ENCODE results near the gene DNAH12. TPM values are rescaled to one million over a fixed set of nuclear protein-coding genes. Genes with fewer than 3 reads are reported as not detected.
A peak's percentile ranks its signal among the peaks of the same experiment; 100 is the strongest.

Gene DNAH12
- total and polyA plus RNA-seq, 3 experiments from 2014 or later, result 0.09 to 0.13 TPM; not detected in 1

DNA sequence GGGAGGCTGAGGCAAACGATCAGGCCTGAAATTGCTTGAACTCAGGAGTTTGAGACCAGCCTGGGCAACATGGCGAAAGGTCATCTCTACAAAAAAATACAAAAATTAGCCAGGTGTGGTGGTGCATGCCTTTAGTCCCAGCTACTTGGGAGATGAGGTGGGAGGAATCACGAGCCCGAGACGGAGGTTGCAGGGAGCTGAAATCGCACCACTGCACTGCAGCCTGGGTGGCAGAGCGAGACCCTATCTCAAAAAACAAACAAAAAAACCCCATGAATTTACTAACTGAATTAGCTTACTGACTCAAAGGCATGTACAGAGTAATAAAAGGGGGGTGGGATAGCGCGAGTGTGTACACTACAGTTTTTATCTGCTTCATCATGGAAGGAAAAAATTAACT, 33.7 kb upstream of the DNAH12 start:
- ChIA-PET POLR2A (no interaction called here), CTCF (interaction anchor here (1.5 kb wide), 1 partner anchor 18 kb away, joined by 5 read pairs; no protein-coding TSS in a partner anchor)
- Histone ChIP-seq H3K27me3 (ENCODE audit: insufficient read depth, low read length, poor library complexity, severe bottlenecking) (no peaks in the 10 kb centered on the region), H3K9me3 (ENCODE audit: low read length) (no peaks in the 10 kb centered on the region), H3K27ac (ENCODE audit: low read depth, low read length) (no peak overlapping the region), H3K4me1 (ENCODE audit: insufficient read depth, low read length) (no peaks in the 10 kb centered on the region), H3K4me3 (ENCODE audit: low read length) (no peak overlapping the region), H3K36me3 (ENCODE audit: insufficient read depth, low read length) (peaks cover 10% of the 10 kb centered on the region)
- Mint-ChIP-seq H3K4me3 (no peak overlapping the region), H3K4me1 (peaks cover 12 to 27% (median 26%) of the 10 kb centered on the region in 3 donors), H3K36me3 (peaks cover 0 to 77% (median 14%) of the 10 kb centered on the region in 3 donors), H3K27me3 (no peaks in the 10 kb centered on the region), H3K9me3 (no peaks in the 10 kb centered on the region), H3K27ac (peak overlapping the region in 3 of 8 donors; percentile 13 to 51 (median 50))
- no peak for DNase-seq

DNA sequence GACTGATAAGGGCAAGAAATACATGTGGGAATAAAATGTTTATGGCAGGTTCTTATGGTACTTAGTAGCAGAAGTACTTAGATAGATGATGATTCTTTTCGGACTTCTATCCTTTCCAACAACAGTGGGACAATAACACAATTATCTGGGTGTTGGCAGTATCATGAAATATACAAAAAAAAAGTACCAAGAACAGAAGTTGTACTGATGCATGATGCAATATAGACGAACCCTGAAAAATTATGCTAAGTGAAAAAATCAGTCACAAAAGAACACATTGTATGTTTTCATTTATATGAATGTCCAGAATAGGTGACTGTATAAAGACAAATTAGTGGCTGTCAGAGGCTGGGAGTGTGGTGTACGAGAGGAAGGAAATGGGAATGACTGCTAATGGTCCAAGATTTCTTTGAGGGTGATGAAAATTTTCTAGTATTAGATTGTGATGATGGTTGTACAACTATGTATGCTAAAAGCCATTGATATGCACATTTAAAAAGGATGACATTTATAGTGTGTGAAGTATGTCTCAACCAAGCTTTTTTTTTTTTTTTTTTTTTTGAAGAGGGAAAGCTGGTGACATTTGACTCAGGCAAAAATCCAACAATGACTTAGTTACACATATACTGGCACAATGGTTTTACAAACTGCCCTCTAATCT, 32.0 kb upstream of the DNAH12 start:
- Mint-ChIP-seq H3K27ac (peak overlapping the region in 6 of 8 donors; percentile 2 to 78 (median 44)), H3K4me3 (no peak overlapping the region), H3K27me3 (no peaks in the 10 kb centered on the region), H3K36me3 (peaks cover 0 to 83% (median 20%) of the 10 kb centered on the region in 3 donors), H3K4me1 (peaks cover 10 to 33% (median 29%) of the 10 kb centered on the region in 3 donors), H3K9me3 (no peaks in the 10 kb centered on the region)
- H3K4me3 ChIP-seq (ENCODE audit: low read length), result no peak overlapping the region
- H3K4me1 ChIP-seq (ENCODE audit: insufficient read depth, low read length), result no peaks in the 10 kb centered on the region
- no peaks in the 10 kb centered on the region for H3K9me3 ChIP-seq (ENCODE audit: low read length)
- CTCF ChIA-PET, result no interaction called here
- no peaks in the 10 kb centered on the region for H3K27me3 ChIP-seq (ENCODE audit: insufficient read depth, low read length, poor library complexity, severe bottlenecking)
- H3K36me3 ChIP-seq (ENCODE audit: insufficient read depth, low read length), result peaks cover 6% of the 10 kb centered on the region
- POLR2A ChIA-PET, result interaction anchor here (0.5 kb wide), 1 partner anchor 24 kb away, joined by 7 read pairs; no protein-coding TSS in a partner anchor
- H3K27ac ChIP-seq (ENCODE audit: low read depth, low read length), result no peak overlapping the region
- DNase-seq, result no peak

DNA sequence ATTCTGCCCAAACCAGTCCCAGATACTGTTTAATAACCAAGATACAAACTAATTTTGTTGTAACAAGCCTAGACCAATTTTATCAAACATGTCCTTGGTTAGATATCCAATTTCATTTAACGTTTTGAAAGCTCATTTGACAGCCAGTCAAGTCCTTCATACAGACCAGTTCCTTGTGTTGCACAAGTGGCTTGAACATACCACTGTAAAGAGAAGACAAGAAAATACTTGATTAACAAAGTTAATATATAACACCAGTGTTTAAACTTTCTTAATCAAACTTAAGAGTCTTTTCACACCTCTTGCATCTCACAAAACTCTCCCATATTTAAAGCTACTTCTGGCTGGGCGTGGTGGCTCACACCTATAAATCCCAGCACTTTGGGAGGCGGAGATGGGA, 28.0 kb upstream of the DNAH12 start:
- peaks cover 0 to 80% (median 16%) of the 10 kb centered on the region in 3 donors for H3K36me3 Mint-ChIP-seq
- no peak for DNase-seq
- H3K9me3 Mint-ChIP-seq, result no peaks in the 10 kb centered on the region
- H3K4me1 Mint-ChIP-seq, result peaks cover 2 to 25% (median 22%) of the 10 kb centered on the region in 3 donors
- peak overlapping the region in 2 of 8 donors; percentile 75 to 78 for H3K27ac Mint-ChIP-seq
- ChIA-PET POLR2A (interaction anchor here (2.3 kb wide), 1 partner anchor 17 kb away, joined by 8 read pairs; no protein-coding TSS in a partner anchor), CTCF (interaction anchor here (0.9 kb wide), 2 partner anchors 16 to 32 kb away, joined by 3 read pairs; partner anchors contain the start of gene PDE12)
- Histone ChIP-seq H3K27ac (ENCODE audit: low read depth, low read length) (no peak overlapping the region), H3K9me3 (ENCODE audit: low read length) (no peaks in the 10 kb centered on the region), H3K4me3 (ENCODE audit: low read length) (no peak overlapping the region), H3K27me3 (ENCODE audit: insufficient read depth, low read length, poor library complexity, severe bottlenecking) (no peaks in the 10 kb centered on the region), H3K36me3 (ENCODE audit: insufficient read depth, low read length) (peaks cover 7% of the 10 kb centered on the region), H3K4me1 (ENCODE audit: insufficient read depth, low read length) (no peaks in the 10 kb centered on the region)
- no peaks in the 10 kb centered on the region for H3K27me3 Mint-ChIP-seq
- H3K4me3 Mint-ChIP-seq, result no peak overlapping the region

DNA sequence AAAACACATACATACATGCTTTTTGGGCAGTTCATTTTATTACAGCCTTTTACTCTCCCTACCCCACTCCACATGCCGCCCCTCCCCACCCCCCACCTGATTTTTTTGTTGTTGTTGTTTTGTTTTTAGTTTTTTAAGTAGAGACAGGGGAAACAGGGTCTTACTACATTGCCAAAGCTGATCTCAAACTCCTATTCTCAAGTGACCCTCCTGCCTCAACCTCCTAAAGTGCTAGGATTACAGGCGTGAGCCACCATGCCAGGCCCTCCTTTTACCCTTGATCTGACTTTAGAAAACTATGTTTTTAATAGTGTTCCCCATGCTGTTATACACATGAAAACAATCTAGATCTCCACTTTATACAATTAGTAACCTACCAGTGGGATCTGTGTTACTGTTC, 26.7 kb upstream of the DNAH12 start:
- Histone ChIP-seq H3K9me3 (ENCODE audit: low read length) (no peaks in the 10 kb centered on the region), H3K27ac (ENCODE audit: low read depth, low read length) (no peak overlapping the region), H3K4me3 (ENCODE audit: low read length) (no peak overlapping the region), H3K27me3 (ENCODE audit: insufficient read depth, low read length, poor library complexity, severe bottlenecking) (no peaks in the 10 kb centered on the region), H3K4me1 (ENCODE audit: insufficient read depth, low read length) (no peaks in the 10 kb centered on the region), H3K36me3 (ENCODE audit: insufficient read depth, low read length) (peaks cover 7% of the 10 kb centered on the region)
- peaks cover 2 to 18% (median 18%) of the 10 kb centered on the region in 3 donors for H3K4me1 Mint-ChIP-seq
- CTCF ChIA-PET, result no interaction called here
- no peaks in the 10 kb centered on the region for H3K27me3 Mint-ChIP-seq
- POLR2A ChIA-PET, result interaction anchor here (2.3 kb wide), 1 partner anchor 16 kb away, joined by 8 read pairs; no protein-coding TSS in a partner anchor
- H3K9me3 Mint-ChIP-seq, result no peaks in the 10 kb centered on the region
- no peak for DNase-seq
- no peak overlapping the region for H3K4me3 Mint-ChIP-seq
- H3K36me3 Mint-ChIP-seq, result peaks cover 0 to 78% (median 15%) of the 10 kb centered on the region in 3 donors
- H3K27ac Mint-ChIP-seq, result peak overlapping the region in 5 of 8 donors; percentile 12 to 75 (median 50)

DNA sequence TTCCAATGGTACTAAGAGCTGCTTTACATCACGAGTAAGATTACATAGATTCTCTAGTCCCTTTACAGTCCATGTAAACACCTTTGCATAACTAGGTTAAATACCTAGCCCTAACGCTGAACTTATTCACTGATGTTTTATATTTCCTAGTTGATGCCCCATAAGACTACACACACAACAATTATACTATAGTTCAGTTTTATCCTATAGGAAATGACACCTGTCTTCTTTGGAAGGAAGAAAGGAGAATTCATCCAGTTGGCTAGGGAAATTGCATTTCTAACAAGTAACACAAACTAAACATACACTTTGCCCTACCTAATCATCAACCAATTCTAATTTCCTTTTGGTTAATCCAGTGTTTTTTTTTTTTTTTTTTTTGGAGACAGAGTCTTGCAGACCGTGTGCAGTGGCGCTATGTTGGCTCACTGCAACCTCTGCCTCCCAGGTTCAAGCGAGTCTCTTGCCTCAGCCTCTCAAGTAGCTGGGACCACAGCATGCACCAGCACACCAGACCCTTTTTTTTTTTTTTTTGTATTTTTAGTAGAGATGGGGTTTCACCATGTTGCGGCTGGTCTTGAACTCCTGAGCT, 25.8 kb upstream of the DNAH12 start:
- Histone ChIP-seq H3K9me3 (ENCODE audit: low read length) (no peaks in the 10 kb centered on the region), H3K4me1 (ENCODE audit: insufficient read depth, low read length) (no peaks in the 10 kb centered on the region), H3K27me3 (ENCODE audit: insufficient read depth, low read length, poor library complexity, severe bottlenecking) (no peaks in the 10 kb centered on the region), H3K27ac (ENCODE audit: low read depth, low read length) (no peak overlapping the region), H3K4me3 (ENCODE audit: low read length) (no peak overlapping the region), H3K36me3 (ENCODE audit: insufficient read depth, low read length) (peaks cover 7% of the 10 kb centered on the region)
- Mint-ChIP-seq H3K27me3 (no peaks in the 10 kb centered on the region), H3K9me3 (no peaks in the 10 kb centered on the region), H3K27ac (peak overlapping the region in 2 of 8 donors; percentile 15 to 47), H3K4me1 (peaks cover 2 to 14% (median 14%) of the 10 kb centered on the region in 3 donors), H3K4me3 (no peak overlapping the region), H3K36me3 (peaks cover 0 to 70% (median 12%) of the 10 kb centered on the region in 3 donors)
- no peak for DNase-seq
- POLR2A ChIA-PET, result interaction anchor here (0.6 to 2.3 kb wide), 2 partner anchors 15 to 20 kb away, joined by 5 to 8 read pairs; no protein-coding TSS in a partner anchor
- CTCF ChIA-PET, result interaction anchor here (0.6 kb wide), 1 partner anchor 74 kb away, joined by 3 read pairs; no protein-coding TSS in a partner anchor

DNA sequence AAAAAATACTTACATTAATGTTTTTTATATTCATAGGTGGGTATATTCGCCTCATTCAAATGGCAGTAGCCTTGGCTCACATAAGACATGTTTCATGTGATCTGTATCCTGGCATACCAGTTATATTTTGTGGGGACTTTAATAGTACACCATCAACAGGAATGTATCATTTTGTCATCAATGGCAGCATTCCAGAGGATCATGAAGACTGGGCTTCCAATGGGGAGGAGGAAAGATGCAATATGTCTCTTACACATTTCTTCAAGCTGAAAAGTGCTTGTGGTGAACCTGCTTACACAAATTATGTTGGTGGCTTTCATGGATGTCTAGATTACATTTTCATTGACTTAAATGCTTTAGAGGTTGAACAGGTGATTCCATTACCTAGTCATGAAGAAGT, 15.4 kb upstream of the DNAH12 start:
- H3K27ac Mint-ChIP-seq, result peak overlapping the region in 5 of 8 donors; percentile 26 to 57 (median 35)
- ChIA-PET CTCF (no interaction called here), POLR2A (no interaction called here)
- H3K9me3 Mint-ChIP-seq, result no peaks in the 10 kb centered on the region
- Histone ChIP-seq H3K4me1 (ENCODE audit: insufficient read depth, low read length) (peaks cover 33% of the 10 kb centered on the region), H3K4me3 (ENCODE audit: low read length) (no peak overlapping the region), H3K36me3 (ENCODE audit: insufficient read depth, low read length) (no peaks in the 10 kb centered on the region), H3K9me3 (ENCODE audit: low read length) (no peaks in the 10 kb centered on the region), H3K27me3 (ENCODE audit: insufficient read depth, low read length, poor library complexity, severe bottlenecking) (no peaks in the 10 kb centered on the region), H3K27ac (ENCODE audit: low read depth, low read length) (no peak overlapping the region)
- peak overlapping the region; percentile 19 to 83 (median 61) for H3K4me3 Mint-ChIP-seq
- peaks cover 0 to 59% (median 8%) of the 10 kb centered on the region in 3 donors for H3K36me3 Mint-ChIP-seq
- peaks cover 51 to 67% (median 66%) of the 10 kb centered on the region in 3 donors for H3K4me1 Mint-ChIP-seq
- no peaks in the 10 kb centered on the region for H3K27me3 Mint-ChIP-seq
- no peak for DNase-seq

DNA sequence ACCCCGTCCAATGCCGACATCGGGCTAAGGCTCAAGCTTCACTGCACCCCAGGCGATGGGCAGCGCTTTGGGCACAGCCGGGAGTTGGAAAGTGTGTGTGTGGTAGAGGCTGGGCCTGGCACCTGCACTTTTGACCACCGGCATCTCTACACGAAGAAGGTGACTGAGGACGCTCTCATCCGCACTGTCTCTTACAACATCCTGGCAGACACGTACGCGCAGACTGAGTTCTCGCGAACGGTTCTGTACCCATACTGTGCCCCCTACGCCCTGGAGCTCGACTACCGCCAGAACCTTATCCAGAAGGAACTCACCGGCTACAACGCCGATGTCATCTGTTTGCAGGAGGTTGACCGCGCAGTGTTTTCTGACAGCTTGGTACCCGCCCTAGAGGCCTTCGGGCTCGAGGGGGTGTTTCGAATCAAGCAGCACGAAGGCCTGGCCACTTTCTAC, 13.0 kb upstream of the DNAH12 start:
- Mint-ChIP-seq H3K36me3 (peaks cover 0 to 46% (median 6%) of the 10 kb centered on the region in 3 donors), H3K4me3 (peak overlapping the region; percentile 85 to 95 (median 88)), H3K4me1 (peaks cover 45 to 59% (median 54%) of the 10 kb centered on the region in 3 donors), H3K27me3 (no peaks in the 10 kb centered on the region), H3K9me3 (no peaks in the 10 kb centered on the region), H3K27ac (peak overlapping the region; percentile 93 to 100 (median 99))
- Histone ChIP-seq H3K4me3 (ENCODE audit: low read length) (peak overlapping the region; percentile 55), H3K27me3 (ENCODE audit: insufficient read depth, low read length, poor library complexity, severe bottlenecking) (no peaks in the 10 kb centered on the region), H3K27ac (ENCODE audit: low read depth, low read length) (peak overlapping the region; percentile 88), H3K9me3 (ENCODE audit: low read length) (no peaks in the 10 kb centered on the region), H3K36me3 (ENCODE audit: insufficient read depth, low read length) (no peaks in the 10 kb centered on the region), H3K4me1 (ENCODE audit: insufficient read depth, low read length) (peaks cover 33% of the 10 kb centered on the region)
- CTCF ChIA-PET, result interaction anchor here (1.2 to 1.6 kb wide), 2 partner anchors 15 to 39 kb away, joined by 3 to 5 read pairs; no protein-coding TSS in a partner anchor
- POLR2A ChIA-PET, result interaction anchor here (1.4 to 3.3 kb wide), 2 partner anchors 39 to 199 kb away, joined by 9 to 68 read pairs; partner anchors contain the start of genes ARF4 and SLMAP
- peak; percentile 11 to 64 (median 30) for DNase-seq

Data from CD8-positive, alpha-beta memory T cell (primary cell).